IPS-18a (cell line): ENCODE results near the gene TRPC4AP.

Experiments
- H3K27ac ChIP-seq: one replicate; pipeline ENCODE4 v1.5.1; 2013; ENCODE audit warnings: low read length
- H3K27me3 ChIP-seq: one replicate; pipeline ENCODE4 v1.6.1; 2013; ENCODE audit warnings: mild to moderate bottlenecking, low read length; ENCODE audit not compliant: control insufficient read depth, insufficient read depth
- H3K36me3 ChIP-seq: one replicate; pipeline ENCODE4 v1.6.1; 2013; ENCODE audit warnings: low read depth, low read length; ENCODE audit not compliant: control insufficient read depth
- H3K4me1 ChIP-seq: one replicate; pipeline ENCODE4 v1.6.1; 2013; ENCODE audit warnings: low read depth, low read length; ENCODE audit not compliant: control insufficient read depth
- H3K4me3 ChIP-seq: one replicate; pipeline ENCODE4 v1.5.1; 2013; ENCODE audit warnings: low read length
- H3K9ac ChIP-seq: one replicate; pipeline ENCODE4 v1.6.1; 2013; ENCODE audit warnings: mild to moderate bottlenecking, low read length, moderate library complexity
- H3K9me3 ChIP-seq: one replicate; pipeline ENCODE4 v1.6.1; 2013; ENCODE audit warnings: low read depth, low read length; ENCODE audit not compliant: control insufficient read depth

Gene TRPC4AP

DNA sequence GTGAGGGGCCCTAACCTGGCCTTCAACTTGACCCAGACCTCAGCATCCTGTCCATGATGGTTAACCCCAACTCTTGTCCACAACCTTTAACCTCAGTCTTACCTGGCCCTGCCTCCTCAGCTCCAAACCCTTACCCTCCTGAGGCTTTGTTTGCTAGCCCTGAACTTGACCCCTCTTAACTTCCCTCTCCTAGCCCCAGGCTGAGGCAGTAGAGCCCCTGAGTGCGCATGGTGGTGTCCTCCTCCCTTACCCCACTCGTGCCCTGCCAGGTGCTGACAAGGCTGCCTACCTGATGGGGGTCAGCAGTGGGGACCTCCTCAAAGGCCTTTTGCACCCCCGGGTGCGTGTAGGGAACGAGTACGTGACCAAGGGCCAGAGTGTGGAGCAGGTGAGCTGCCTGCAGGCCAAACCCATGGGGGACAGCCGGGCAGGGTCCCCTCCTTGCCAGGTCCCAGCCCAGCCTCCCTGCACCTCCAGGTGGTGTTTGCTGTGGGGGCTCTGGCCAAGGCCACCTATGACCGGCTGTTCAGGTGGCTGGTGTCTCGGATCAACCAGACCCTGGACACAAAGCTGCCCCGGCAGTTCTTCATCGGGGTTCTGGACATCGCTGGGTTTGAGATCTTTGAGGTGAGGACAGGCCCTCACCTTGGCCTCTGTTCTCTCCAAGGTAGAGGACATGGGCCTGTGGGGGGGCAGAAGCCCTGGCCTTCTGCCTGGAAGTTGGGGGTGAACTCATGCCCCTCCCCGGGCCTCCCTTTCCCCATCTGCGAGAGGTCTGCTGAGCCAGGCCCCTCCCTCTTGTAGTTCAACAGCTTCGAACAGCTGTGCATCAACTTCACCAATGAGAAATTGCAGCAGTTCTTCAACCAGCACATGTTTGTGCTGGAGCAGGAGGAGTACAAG, 105.1 kb downstream of the TRPC4AP start:
- peaks cover 19% of the 10 kb centered on the region for H3K4me1 ChIP-seq
- H3K4me3 ChIP-seq: no peak overlapping the region
- no peak overlapping the region for H3K9ac ChIP-seq
- no peaks in the 10 kb centered on the region for H3K9me3 ChIP-seq
- H3K36me3 ChIP-seq: no peaks in the 10 kb centered on the region
- no peak overlapping the region for H3K27ac ChIP-seq
- peaks cover 13% of the 10 kb centered on the region for H3K27me3 ChIP-seq

DNA sequence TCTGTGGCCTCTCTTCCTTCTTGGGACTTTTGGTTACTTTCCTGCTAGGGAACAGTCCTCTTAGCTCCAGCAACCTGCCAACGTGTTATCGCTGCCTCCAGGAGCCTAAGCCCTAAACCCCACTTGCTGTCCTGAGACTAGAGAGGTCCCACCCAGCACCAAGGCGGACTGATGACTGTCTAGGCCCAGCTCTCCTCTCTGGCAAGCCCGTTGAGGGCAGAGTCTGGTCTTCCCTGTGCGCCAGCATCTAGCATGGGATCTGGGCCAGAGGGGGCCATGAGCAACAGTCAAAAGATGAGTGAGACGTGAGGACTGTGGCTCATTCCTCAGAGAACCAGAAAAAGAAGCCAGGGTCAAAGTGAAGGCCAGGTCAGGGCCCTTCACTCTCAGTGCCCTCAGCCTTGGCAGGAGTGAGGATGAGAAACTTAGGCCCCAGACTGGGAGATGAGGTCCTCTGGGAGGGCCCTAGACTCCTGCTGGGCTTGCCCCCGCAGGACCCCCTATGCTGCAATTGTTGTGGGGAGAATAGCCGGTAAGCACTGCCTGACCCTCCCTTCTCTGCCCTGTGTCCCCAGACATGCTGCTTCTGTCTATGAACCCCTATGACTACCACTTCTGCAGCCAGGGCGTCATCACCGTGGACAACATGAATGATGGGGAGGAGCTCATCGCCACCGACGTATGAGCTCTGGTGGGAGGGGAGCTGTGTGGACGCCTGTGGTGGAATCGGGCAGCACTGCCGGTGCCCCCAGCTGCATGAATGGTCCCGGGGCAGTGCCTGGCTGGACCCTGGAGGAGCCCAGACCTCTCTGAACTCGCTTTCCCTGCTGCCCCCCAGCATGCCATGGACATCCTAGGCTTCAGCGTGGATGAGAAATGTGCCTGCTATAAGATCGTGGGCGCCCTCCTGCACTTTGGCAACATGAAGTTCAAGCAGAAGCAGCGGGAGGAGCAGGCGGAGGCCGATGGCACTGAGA, 106.0 kb downstream of the TRPC4AP start:
- Histone ChIP-seq H3K9me3 (no peaks in the 10 kb centered on the region), H3K4me1 (peaks cover 19% of the 10 kb centered on the region), H3K9ac (no peak overlapping the region), H3K36me3 (no peaks in the 10 kb centered on the region), H3K27me3 (peaks cover 19% of the 10 kb centered on the region), H3K4me3 (no peak overlapping the region), H3K27ac (no peak overlapping the region)

DNA sequence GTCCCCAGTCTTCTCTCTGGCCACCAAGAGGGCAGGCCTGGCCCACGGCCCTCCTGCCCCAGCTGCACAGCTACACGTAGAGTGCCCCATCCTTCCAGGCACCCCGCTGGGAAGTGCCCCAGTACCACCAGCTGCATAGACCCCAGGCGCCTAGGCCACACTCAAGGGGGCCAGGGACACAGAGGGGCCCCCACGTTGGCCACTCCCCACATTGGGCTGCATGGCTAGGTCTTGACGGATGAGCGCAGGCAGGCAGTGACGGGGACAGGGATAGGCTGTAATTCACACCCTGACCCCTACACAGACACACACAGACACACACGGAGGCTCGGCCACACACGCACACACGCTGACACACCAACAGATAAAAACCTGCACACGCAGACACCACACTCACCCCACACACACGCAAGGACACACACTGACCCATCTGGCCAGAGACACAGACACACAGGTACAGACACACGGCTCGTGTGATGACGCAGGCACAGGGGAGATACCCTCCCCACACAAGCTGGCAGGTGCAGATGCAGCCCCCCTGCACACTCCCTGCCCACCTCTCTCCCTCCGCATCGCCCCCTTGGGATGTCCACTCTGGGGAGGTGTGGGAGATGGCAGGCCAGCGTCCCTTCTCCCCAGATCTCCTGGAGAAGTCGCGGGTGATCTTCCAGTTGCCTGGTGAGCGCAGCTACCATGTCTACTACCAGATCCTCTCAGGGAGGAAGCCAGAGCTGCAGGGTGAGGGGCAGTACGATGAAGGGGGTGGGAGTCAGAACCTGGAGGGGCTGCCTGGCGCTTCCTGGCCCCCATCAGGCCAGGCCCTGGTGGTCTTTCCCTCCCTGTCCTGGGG, 106.9 kb downstream of the TRPC4AP start:
- Histone ChIP-seq H3K4me1 (peaks cover 19% of the 10 kb centered on the region), H3K27ac (no peak overlapping the region), H3K36me3 (no peaks in the 10 kb centered on the region), H3K9me3 (no peaks in the 10 kb centered on the region), H3K27me3 (peaks cover 19% of the 10 kb centered on the region), H3K9ac (no peak overlapping the region), H3K4me3 (no peak overlapping the region)

DNA sequence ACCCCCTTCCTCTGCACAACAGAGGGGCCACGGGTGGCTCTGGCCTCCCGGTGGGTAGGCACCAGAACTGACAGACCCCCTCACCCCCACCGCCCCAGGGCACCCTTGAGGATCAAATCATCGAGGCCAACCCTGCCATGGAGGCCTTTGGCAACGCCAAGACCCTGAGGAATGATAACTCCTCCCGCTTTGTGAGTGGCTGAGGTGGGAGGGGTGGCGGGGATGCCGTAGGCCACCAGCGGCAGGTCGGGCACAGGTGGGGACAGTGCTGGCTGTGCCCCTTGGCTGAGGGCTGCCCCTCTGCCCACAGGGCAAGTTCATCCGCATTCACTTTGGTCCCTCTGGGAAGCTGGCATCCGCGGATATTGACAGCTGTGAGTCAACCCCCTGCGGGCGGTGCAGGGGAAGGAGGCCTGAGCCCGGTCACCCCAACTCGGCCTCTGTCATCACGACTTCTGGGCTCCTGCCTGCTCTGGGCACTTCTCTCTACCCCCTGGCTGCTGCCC, 107.8 kb downstream of the TRPC4AP start:
- H3K27ac ChIP-seq: no peak overlapping the region
- H3K27me3 ChIP-seq: peaks cover 19% of the 10 kb centered on the region
- H3K36me3 ChIP-seq: no peaks in the 10 kb centered on the region
- H3K9ac ChIP-seq: no peak overlapping the region
- no peak overlapping the region for H3K4me3 ChIP-seq
- no peaks in the 10 kb centered on the region for H3K9me3 ChIP-seq
- H3K4me1 ChIP-seq: peaks cover 19% of the 10 kb centered on the region

DNA sequence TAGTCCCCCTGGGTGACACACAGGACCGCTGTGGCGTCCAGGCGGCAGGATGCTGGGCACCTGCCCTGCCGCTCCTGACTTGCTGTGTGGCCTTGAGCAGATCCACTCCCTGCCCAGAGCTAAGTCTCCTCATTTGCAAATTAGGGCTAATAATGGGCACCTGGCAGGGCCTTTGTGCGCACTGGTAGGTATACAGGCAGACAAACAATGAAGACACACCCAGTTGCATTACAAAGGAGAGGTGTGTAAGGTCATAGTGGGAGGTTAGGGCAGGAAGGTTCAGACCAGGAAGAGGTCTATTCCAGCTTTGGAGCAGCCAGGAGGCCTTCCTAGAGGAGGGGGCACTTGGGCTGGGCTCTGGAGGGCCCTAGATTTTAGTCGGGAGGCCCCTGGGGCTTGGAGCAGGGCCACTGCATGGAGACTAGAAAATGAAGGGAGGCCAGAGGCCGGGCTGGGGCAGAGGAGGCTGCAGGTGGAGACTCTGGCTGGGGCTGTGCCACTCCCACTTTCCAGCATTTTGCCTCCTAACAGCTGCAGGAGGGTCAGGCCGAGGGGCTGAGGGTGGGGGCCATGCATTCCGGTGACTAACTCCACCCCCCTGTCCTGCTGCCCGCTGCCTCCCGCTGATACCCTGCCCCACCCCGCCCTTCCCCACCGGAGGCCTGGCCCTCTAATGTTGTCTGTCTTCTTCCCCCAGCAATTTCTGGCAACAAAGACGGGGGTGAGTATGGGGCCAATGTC, 108.4 kb downstream of the TRPC4AP start:
- Histone ChIP-seq H3K4me3 (peak overlapping the region; percentile 25), H3K9ac (no peak overlapping the region), H3K27ac (no peak overlapping the region), H3K27me3 (peaks cover 19% of the 10 kb centered on the region), H3K36me3 (no peaks in the 10 kb centered on the region), H3K4me1 (peaks cover 19% of the 10 kb centered on the region), H3K9me3 (no peaks in the 10 kb centered on the region)

DNA sequence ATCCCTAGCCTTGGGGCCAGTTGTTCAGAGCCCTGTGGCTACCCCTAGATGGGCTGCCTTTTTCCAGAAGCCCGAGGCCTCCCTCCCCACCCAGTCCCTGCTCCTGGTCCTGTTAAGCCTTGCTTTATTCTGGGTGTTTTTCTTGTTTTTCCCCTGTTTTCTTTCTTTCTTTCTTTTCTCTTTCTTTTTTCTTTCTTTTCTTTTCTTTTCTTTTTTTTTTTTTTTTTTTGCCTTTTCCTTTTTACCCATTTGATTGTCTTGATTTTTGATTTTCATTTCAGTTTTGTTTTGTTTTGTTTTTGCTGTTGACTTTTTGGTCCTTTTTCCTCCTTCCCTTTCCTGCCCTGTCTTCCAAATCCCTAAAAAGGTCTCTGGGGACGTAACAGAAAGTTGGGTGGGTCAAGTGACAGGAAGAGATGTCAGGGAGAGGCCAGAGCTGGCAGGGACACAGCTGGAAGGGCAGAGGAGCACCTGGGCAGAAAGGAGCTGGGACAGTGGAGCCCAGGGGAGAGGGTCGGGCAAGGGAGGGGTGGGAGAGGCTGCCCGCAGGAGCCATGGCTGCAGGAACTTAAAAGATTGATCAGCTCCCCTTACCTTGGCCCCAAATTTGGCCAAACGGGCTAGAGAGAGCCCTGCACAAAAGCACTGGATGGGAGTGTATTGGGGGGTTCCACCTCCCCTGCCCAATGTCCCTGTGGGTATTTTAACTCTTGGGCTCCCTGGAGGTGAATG, 109.4 kb downstream of the TRPC4AP start:
- H3K9ac ChIP-seq: no peak overlapping the region
- no peaks in the 10 kb centered on the region for H3K36me3 ChIP-seq
- H3K27me3 ChIP-seq: peaks cover 19% of the 10 kb centered on the region
- peaks cover 19% of the 10 kb centered on the region for H3K4me1 ChIP-seq
- no peaks in the 10 kb centered on the region for H3K9me3 ChIP-seq
- no peak overlapping the region for H3K27ac ChIP-seq
- H3K4me3 ChIP-seq: peak overlapping the region; percentile 25

DNA sequence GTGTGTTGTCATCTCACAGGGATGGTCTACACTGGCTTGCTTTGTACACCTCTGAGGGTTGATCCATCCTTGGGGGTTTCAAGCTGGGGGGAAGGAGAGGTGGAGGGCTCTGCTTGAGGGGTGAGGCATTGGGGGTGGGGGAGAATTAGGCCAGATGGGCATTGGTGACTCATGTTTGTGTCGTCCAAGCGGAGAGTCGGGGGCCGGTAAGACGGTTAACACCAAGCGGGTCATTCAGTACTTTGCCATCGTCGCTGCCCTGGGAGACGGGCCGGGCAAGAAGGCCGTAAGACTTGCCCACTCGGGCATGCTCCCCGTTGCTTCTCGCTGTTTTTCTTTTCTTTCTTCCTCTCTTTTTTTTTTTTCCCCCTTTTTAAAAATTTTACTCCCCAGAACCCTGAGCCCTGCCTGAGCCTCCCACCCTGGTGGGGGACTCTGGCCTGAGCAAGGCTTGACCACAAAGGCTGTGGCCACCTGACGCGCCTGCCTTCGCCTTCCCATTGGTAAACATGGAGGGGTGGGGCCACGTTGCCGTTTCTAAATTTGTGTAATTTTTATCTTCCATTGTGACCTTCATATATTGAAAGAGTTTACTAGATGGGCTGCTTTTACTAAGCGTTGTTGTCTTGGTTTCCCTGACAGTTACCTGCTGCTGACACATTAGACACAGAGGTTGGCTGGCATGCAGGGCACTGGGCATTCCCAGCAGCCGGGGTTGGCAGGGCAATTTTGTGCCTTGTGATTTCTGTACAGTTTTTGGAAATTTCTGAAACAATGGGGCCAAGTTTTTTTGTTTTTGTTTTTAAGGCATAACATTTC, 110.1 kb downstream of the TRPC4AP start:
- Histone ChIP-seq H3K4me3 (no peak overlapping the region), H3K27me3 (peaks cover 19% of the 10 kb centered on the region), H3K9ac (no peak overlapping the region), H3K4me1 (peaks cover 19% of the 10 kb centered on the region), H3K27ac (no peak overlapping the region), H3K36me3 (no peaks in the 10 kb centered on the region), H3K9me3 (no peaks in the 10 kb centered on the region)

DNA sequence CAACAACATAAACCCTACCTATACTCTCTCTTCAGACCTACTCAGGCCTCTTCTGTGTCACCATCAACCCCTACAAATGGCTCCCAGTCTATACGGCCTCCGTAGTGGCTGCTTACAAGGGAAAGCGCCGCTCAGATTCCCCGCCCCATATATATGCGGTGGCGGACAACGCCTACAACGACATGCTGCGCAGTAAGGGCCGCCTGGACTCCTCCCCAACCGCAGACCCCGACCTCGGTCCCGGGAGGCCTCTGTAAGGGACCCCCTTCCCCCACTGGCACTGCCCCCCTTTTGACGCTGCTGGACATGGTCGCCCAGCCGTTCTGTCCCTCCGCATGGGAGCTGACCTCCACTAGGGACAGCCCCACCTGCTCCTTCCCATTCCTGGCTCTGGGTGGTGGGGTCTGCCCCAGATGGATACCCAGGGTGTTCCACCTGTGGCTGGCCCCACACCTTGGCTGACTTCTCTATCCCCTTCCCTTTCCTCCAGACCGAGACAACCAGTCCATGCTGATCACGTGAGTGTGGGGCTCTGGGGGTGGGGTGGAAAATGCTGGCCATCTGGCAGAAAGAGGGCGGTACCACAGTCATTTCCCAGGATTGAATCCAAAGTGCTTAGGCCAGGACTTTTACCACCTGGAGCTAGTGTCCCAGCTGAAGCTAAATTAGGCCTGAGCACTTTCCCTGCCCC, 111.9 kb downstream of the TRPC4AP start:
- no peaks in the 10 kb centered on the region for H3K9me3 ChIP-seq
- H3K27ac ChIP-seq: no peak overlapping the region
- no peaks in the 10 kb centered on the region for H3K36me3 ChIP-seq
- no peak overlapping the region for H3K4me3 ChIP-seq
- no peak overlapping the region for H3K9ac ChIP-seq
- H3K4me1 ChIP-seq: peaks cover 19% of the 10 kb centered on the region
- H3K27me3 ChIP-seq: peaks cover 19% of the 10 kb centered on the region

DNA sequence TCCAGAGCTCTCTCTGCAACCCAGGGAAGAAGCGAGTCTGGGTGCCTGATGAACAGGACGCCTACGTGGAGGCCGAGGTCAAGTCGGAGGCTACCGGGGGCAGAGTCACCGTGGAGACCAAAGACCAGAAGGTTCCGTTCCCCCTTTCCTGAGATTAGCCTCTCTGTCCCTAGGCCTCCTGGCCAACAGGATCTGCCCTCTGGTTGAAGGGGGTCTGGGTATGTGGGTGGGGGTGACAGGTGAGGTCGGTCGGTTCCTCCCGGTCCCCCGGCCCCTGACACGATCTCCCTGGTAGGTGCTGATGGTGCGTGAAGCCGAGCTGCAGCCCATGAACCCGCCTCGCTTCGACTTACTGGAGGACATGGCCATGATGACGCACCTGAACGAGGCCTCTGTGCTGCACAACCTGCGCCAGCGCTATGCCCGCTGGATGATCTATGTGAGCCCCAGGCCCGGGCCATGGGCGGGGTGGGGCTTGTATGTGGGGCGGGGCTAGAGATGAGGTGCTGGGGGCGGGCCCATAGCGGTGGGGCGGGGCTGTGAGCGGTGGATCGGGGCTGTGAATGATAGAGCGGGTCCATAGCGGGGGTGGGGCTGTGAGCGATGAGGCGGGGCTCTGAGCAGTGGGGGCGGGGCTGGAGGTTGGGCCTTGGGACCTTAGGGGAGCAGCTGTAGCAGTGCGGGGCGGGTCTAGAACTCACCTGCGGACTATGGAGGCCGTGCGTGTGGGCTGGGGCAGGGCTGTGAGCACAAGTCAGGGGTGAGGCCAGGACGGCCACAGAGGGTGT, 113.0 kb downstream of the TRPC4AP start:
- Histone ChIP-seq H3K9ac (no peak overlapping the region), H3K4me1 (peaks cover 15% of the 10 kb centered on the region), H3K9me3 (no peaks in the 10 kb centered on the region), H3K36me3 (no peaks in the 10 kb centered on the region), H3K27ac (no peak overlapping the region), H3K4me3 (no peak overlapping the region), H3K27me3 (peaks cover 19% of the 10 kb centered on the region)
